ENCODE results near the gene C21orf58. TPM values are rescaled to one million over a fixed set of nuclear protein-coding genes. Genes with fewer than 3 reads are reported as not detected.

The C21orf58 gene
- total RNA-seq, 1 experiment from 2014 or later: 15.3 TPM

GRCh38 chr21:46334351-46335140 lies 10.9 kb upstream of the C21orf58 start:
- ChIA-PET POLR2A (ENCODE audit: unreplicated experiment) (no interaction called here), CTCF (no interaction called here)

GRCh38 chr21:46329796-46330195 lies 6.1 kb upstream of the C21orf58 start:
- DNase-seq: no peak
- peaks cover 75% of the 10 kb centered on the region for H3K79me2 ChIP-seq (ENCODE audit: low read length)
- ChIA-PET CTCF (no interaction called here), POLR2A (ENCODE audit: unreplicated experiment) (no interaction called here)
- no peak overlapping the region for H2AFZ ChIP-seq (ENCODE audit: low read length)
- 0 out of 2 replicates have a peak, but pooled peaks cover 11% of the 10 kb centered on the region for H4K20me1 ChIP-seq (ENCODE audit: low read length)
- H3K27me3 ChIP-seq (ENCODE audit: low read length): no peaks in the 10 kb centered on the region
- H3K4me3 ChIP-seq (ENCODE audit: low read length): no peak overlapping the region
- H3K4me2 ChIP-seq (ENCODE audit: low read length): no peak overlapping the region
- no peaks in the 10 kb centered on the region for H3K9me2 ChIP-seq (replicated peaks; ENCODE audit: low read length)
- H3K27ac ChIP-seq (ENCODE audit: low read length): no peak overlapping the region
- BruUV-seq (replicated peaks): no TSS peak
- no peak for ATAC-seq
- TF ChIP-seq EZH2phosphoT487 (IDR thresholded peaks at IDR 0.05; ENCODE audit: borderline replicate concordance, low read length) (no peak), EZH2 (IDR thresholded peaks at IDR 0.05; ENCODE audit: low read length, unreplicated experiment) (no peak), CTCF (conservative IDR thresholded peaks at IDR 0.05; ENCODE audit: low read depth, low read length) (no peak)
- H3K4me1 ChIP-seq (ENCODE audit: insufficient read depth, low read length): peaks cover 21% of the 10 kb centered on the region
- H3K9ac ChIP-seq (ENCODE audit: low read length): no peak overlapping the region
- intact Hi-C loops (cut with micrococcal nuclease): loop anchor here (10.0 kb wide), 1 partner anchor 65 kb away; no protein-coding TSS in a partner anchor
- peaks cover 51% of the 10 kb centered on the region for H3K36me3 ChIP-seq (ENCODE audit: low read depth, low read length)
- H3F3A ChIP-seq (ENCODE audit: low read length, unreplicated experiment): no peaks in the 10 kb centered on the region
- H3K9me3 ChIP-seq (ENCODE audit: low read length): no peaks in the 10 kb centered on the region

More at GRCh38 chr21:46334351-46335140, 10.9 kb upstream of the C21orf58 start:
- H3K27me3 ChIP-seq (ENCODE audit: low read length): no peaks in the 10 kb centered on the region
- ATAC-seq (no peak), DNase-seq (no peak)
- no peak overlapping the region for H2AFZ ChIP-seq (ENCODE audit: low read length)
- intact Hi-C loops (cut with micrococcal nuclease): no loop called here
- no peak overlapping the region for H3K9ac ChIP-seq (ENCODE audit: low read length)
- H3K4me2 ChIP-seq (ENCODE audit: low read length): no peak overlapping the region
- H3F3A ChIP-seq (ENCODE audit: low read length, unreplicated experiment): no peaks in the 10 kb centered on the region
- peaks cover 9% of the 10 kb centered on the region; the same call in 1 of the 2 replicates for H3K4me1 ChIP-seq (ENCODE audit: insufficient read depth, low read length)
- BruUV-seq (replicated peaks): no TSS peak
- peaks cover 57% of the 10 kb centered on the region for H3K36me3 ChIP-seq (ENCODE audit: low read depth, low read length)
- TF ChIP-seq CTCF (conservative IDR thresholded peaks at IDR 0.05; ENCODE audit: low read depth, low read length): no peak
- no peak for TF ChIP-seq EZH2phosphoT487 (IDR thresholded peaks at IDR 0.05; ENCODE audit: borderline replicate concordance, low read length)
- H3K9me3 ChIP-seq (ENCODE audit: low read length): no peaks in the 10 kb centered on the region
- H3K4me3 ChIP-seq (ENCODE audit: low read length): no peak overlapping the region
- no peak overlapping the region for H3K27ac ChIP-seq (ENCODE audit: low read length)
- 0 out of 2 replicates have a peak, but pooled peaks cover 4% of the 10 kb centered on the region for H4K20me1 ChIP-seq (ENCODE audit: low read length)
- H3K79me2 ChIP-seq (ENCODE audit: low read length): peaks cover 45% of the 10 kb centered on the region
- H3K9me2 ChIP-seq (replicated peaks; ENCODE audit: low read length): no peaks in the 10 kb centered on the region

- Histone ChIP-seq H3K36me3 (ENCODE audit: low read depth, low read length) (peaks cover 44% of the 10 kb centered on the region), H3F3A (ENCODE audit: low read length, unreplicated experiment) (no peaks in the 10 kb centered on the region), H3K9me2 (replicated peaks; ENCODE audit: low read length) (no peaks in the 10 kb centered on the region), H3K9ac (ENCODE audit: low read length) (no peak overlapping the region), H3K4me1 (ENCODE audit: insufficient read depth, low read length) (peaks cover 21% of the 10 kb centered on the region), H2AFZ (ENCODE audit: low read length) (no peak overlapping the region), H3K27me3 (ENCODE audit: low read length) (no peaks in the 10 kb centered on the region), H3K4me3 (ENCODE audit: low read length) (no peak overlapping the region), H3K79me2 (ENCODE audit: low read length) (peaks cover 81% of the 10 kb centered on the region), H4K20me1 (ENCODE audit: low read length) (0 out of 2 replicates have a peak, but pooled peaks cover 10% of the 10 kb centered on the region), H3K9me3 (ENCODE audit: low read length) (no peaks in the 10 kb centered on the region), H3K4me2 (ENCODE audit: low read length) (no peak overlapping the region), H3K27ac (ENCODE audit: low read length) (no peak overlapping the region)
- ChIA-PET CTCF (no interaction called here), POLR2A (ENCODE audit: unreplicated experiment) (no interaction called here)
- BruUV-seq (replicated peaks): no TSS peak
- ATAC-seq: no peak
- DNase-seq: no peak
- TF ChIP-seq CTCF (conservative IDR thresholded peaks at IDR 0.05; ENCODE audit: low read depth, low read length): no peak
- no peak for TF ChIP-seq EZH2phosphoT487 (IDR thresholded peaks at IDR 0.05; ENCODE audit: borderline replicate concordance, low read length)
- no peak for TF ChIP-seq EZH2 (IDR thresholded peaks at IDR 0.05; ENCODE audit: low read length, unreplicated experiment)
- intact Hi-C loops (cut with micrococcal nuclease): loop anchor here (10.0 kb wide), 1 partner anchor 63 kb away; no protein-coding TSS in a partner anchor
Observed at GRCh38 chr21:46328151-46328550, 4.5 kb upstream of the C21orf58 start.
